GM19324 (cell line): Measurements from ENCODE around the gene CAPN11.
"Not testable (repeated sequence)": the region's sequence is repeated elsewhere in the genome, so short reads cannot be mapped to it uniquely, and the experiment has no call there.

Experiments used
- ATAC-seq: cut with Tn5 transposase; IDR thresholded peaks from one replicate; pipeline ENCODE4 v1.9.1; 2021; ENCODE audit warnings: mild to moderate bottlenecking, moderate library complexity; ENCODE audit not compliant: unreplicated experiment, low FRiP score

Gene CAPN11

DNA sequence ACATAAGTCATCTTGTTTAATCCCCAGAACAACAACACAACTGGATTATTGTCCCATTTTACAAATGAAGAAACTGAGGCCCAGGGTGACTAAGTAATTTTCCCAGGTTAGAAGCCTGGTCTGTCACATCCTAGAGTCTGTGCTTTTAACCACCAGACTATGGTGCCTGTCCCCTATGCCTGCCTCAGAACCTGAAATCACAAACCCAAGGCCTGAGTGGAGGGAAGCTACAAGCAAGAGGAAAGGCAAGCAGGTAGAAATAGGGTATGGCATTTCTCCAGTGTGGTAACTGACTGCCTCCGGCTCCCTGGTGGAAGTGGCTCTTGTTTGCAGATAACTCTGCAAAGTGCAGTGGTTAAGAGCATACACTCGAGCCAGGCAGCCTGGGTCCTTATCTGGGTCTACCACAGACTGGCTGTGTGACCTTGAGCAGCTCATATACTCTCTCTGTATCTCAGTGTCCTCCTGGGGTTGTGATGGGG lies 28.7 kb upstream of the CAPN11 start:
- ATAC-seq, result no peak

DNA sequence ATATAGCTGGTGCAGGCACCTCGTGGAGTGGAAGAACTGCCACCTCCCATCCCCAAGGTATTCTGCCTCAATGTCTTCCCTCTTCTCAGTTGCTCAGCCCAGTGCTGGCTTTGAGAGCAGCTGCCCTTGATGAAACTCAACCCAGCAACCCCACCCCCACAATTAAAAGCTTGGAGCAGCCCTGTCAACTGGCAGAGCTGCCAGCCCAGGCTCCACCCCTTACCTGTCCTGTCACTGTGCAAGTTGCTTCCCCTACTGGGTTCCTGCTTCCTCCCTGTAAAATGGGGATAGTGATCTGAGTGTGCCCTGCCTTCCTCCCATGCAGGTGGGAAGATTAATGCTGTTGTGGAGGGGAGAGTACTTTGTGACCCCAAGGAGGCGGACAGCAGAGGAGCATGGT lies 26.7 kb upstream of the CAPN11 start:
- no peak for ATAC-seq

DNA sequence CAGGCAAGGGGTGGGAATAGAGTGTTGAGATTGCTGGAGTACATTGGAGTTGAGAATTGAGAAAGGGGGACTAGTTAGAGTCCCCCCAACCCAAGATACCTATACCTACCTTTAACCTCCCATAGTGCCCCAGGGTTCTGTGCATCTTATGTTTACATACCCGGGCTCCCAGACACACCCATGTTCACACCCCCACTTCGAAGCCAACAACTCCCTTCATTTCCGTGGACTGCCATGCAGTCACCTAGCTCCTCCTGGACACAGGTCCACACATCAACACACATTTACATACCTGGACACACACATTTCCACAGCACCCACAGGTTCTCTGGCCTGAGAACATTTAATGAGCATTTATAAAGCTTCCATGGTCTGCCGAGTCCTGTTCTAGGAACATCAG lies 26.1 kb upstream of the CAPN11 start:
- no peak for ATAC-seq

DNA sequence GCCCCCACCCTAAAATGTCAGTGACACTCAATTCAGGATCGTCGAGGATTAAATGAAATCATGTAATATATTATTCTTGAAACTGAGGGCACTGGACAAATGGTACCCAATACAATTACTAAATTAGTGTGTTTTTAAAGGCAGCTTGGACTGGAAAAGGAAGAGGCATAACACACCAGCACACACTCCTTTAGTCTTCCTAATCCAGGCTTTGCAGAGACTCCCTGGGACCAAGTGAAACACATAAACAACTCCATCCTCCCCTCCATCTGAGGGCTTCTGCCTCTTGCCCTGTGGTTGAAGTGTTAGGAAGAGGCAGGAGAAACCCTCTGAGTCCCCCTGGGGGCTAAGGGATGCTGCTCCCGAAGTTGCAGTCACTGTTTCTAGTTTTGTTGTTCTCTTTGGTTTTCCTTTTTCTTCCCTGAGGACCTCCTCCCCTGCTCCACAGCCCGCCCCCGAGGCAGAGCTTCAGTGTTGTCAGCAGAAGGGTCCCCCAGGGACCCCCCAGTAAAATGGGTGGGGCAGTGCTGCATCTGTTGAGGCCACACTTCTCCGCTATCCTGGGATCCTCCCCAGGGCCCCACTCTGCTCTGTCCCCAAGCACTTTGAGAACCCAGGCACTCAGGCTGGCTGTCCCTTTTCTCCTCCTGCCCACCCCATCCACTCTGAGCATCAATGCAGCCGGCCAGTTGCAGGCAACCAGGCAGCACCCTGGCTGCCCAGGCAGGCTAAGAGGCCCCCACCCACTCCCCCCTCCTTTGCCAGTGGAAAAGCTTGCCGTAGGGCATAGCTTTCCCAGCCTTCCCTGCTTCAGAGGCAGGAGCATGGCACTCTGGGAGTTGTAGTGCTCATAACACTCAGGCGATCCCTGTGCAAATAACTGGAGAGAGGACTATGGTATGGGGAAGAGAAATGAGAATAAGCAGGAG lies 25.4 kb upstream of the CAPN11 start:
- no peak for ATAC-seq

DNA sequence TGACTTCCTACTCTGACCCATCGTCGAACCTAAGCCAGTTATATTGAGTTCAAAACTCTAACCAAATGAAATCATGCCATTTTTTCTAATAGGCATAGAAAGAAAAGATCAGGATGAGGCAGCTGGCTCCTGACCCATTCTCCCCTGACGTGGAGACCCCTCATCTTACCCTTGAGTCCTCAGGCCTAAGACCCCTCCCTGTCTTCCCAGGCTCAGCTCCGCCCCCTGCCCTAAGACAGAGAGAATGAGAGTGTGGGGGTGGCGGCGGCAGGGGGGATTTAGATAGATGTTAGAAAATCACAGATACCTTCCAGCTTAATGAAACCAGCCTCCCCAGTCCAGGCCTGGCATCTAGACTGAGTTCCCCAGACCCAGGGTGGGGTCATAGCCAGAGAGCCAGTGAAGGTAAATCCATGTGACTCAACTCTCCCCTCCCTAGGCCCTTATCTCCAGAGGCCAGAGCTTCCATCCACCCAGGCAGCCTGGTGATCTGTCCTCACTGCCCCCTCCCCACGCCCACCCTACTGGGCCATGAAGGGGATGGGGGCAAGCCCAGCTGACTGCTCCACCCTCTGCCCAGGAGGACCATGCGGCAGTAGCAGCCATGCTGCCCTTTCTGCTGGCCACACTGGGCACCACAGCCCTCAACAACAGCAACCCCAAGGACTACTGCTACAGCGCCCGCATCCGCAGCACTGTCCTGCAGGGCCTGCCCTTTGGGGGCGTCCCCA lies 24.5 kb upstream of the CAPN11 start:
- ATAC-seq, result no peak

- ATAC-seq, result no peak
Measured at GRCh38 chr6:44135173-44135758, 23.4 kb upstream of the CAPN11 start.

GRCh38 chr6:44135875-44136274 lies 22.7 kb upstream of the CAPN11 start:
- no peak for ATAC-seq

DNA sequence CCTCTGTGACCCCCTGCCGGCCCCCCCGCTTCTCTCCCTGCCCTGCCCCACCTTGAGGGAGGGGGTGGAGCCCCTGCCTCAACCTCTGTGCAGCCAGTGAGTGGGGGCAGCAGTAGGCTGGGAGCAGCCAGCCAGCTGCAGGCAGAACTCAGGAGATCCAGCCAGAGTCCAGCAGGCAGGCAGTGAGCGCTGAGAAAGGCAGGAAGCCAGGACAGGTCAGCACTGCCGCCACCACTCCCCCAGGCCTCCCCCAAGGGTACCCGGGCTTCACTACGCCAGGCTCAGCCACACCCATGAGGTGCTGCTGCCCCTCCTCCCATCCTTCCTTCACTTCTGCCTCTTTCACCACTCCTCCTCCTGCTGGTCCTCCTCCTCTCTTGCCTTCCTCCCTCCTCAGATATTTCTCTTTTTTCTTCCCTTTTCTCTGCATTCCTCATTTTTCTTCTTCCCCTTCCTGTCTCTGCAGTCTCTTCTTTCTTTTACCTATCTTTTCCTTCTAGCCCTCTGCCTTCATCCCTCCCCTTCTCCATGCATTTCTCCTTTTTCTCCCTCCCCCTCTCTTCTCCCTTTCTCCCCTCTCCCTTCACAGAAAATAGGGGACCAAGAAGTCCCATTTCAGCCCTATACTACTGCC lies 19.8 kb upstream of the CAPN11 start:
- no peak for ATAC-seq

DNA sequence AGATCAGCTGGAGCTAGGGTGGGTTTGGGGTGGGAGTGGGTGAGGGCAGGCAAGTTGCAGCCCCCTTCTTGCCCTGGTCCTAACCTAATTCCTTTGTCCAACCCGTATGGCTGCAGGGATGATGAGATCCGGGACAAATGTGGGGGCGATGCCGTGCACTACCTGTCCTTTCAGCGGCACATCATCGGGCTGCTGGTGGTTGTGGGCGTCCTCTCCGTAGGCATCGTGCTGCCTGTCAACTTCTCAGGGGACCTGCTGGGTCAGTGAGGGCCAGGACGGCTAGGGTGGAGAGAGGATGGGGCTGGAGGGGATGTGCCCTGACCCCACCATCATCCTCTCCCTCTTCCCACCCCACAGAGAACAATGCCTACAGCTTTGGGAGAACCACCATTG lies 19.3 kb upstream of the CAPN11 start:
- ATAC-seq, result no peak

DNA sequence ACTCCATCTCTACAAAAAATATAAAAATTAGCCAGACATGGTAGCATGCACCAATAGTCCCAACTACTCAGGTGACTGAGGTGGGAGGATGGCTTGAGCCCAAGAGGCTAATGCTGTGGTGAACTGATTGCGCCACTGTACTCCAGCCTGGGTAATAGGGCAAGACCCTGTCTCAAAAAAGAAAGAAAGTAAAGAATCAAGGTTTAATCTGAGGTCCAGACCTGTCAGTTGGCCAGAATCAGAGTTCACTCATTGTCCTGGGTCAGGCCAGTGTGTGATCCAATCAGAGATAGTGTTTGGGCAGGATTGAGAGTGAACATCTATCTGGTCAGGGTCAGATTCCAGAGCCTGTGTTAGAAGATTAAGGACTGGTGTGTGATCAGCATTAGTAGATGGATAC lies 15.8 kb upstream of the CAPN11 start:
- no peak for ATAC-seq

- ATAC-seq, result no peak
Measured at GRCh38 chr6:44143731-44144130, 14.9 kb upstream of the CAPN11 start.

DNA sequence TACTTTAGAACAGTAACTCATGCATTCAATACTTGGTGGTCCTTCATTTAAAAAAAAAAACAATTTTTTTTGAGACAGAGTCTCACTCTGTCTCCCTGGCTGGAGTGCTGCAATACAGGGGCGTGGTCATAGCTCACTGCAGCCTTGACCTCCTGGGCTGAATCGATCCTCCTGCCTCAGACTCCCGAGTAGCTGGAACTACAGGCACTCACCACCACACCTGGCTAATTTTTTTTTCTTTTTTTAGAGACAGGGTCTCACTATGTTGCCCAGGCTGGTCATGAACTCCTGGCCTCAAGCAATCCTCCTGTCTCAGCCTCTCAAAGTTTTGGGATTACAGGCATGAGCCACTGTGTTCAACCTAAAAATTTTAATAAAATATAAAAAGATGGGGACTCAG lies 14.1 kb upstream of the CAPN11 start:
- not testable (repeated sequence) for ATAC-seq

GRCh38 chr6:44145839-44146238 lies 12.8 kb upstream of the CAPN11 start:
- ATAC-seq, result no peak

DNA sequence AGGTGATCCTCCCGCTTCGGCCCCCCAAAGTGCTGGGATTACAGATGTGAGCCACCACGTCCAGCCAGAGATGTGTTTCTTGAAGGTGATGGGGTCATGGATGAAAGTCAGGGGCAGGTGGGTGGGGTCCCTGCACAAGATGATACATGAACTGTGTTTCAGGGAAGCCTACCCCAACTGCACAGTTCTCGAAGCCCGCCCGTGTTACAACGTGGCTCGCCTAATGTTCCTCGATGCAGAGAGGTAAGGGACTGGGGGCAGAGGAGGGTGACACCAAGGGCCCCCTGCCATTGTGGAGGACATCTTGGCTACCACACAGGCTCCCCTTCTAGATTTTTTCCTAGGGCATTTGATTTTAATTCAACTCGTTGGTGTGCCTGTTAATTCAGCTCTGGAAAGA lies 11.9 kb upstream of the CAPN11 start:
- no peak for ATAC-seq

DNA sequence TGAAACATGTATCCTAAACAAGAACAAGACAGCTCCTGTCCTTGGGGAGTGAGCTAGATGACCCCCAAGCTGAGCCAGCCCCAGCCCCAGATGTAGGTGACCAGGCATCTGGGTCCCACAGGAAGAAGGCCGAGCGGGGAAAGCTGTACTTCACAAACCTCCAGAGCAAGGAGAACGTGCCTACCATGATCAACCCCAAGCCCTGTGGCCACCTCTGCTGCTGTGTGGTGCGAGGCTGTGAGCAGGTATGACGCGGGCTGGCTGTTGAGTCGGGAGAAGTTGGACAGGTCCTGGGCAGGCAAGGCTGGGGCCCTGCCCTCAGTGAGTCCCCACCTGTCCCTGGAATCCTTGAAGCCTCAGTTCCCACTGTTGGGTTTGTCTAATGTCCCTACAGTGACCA lies 11.4 kb upstream of the CAPN11 start:
- no peak for ATAC-seq

GRCh38 chr6:44148306-44148705 lies 10.3 kb upstream of the CAPN11 start:
- no peak for ATAC-seq

GRCh38 chr6:44149369-44150012 lies 9.1 kb upstream of the CAPN11 start:
- no peak for ATAC-seq

GRCh38 chr6:44150317-44150917 lies 8.2 kb upstream of the CAPN11 start:
- ATAC-seq, result no peak

- no peak for ATAC-seq
Measured at GRCh38 chr6:44151348-44152108, 7.1 kb upstream of the CAPN11 start.
